HEK293 (cell line): ENCODE data around the gene CLIC5.

Experiments
- SALL2 ChIP-seq: fragments of 450-650 bp; formaldehyde crosslinking; IDR thresholded peaks from 2 replicates; pipeline ENCODE4 v1.5.0; 2017; ENCODE audit warnings: missing biosample characterization, mild to moderate bottlenecking, missing genetic modification characterization, borderline replicate concordance
- TCF7L2 ChIP-seq: IDR thresholded peaks from 2 replicates; pipeline ENCODE4 v1.6.1; 2011; ENCODE audit warnings: low read depth, mild to moderate bottlenecking, inconsistent platforms, low read length, moderate library complexity, borderline replicate concordance
- TRIM28 ChIP-seq: IDR thresholded peaks from 2 replicates; pipeline ENCODE4 v1.6.1; 2011; ENCODE audit warnings: low read length, control low read depth, borderline replicate concordance
- YY1 ChIP-seq: fragments of 450-650 bp; formaldehyde crosslinking; IDR thresholded peaks from 2 replicates; pipeline ENCODE4 v1.5.1; 2018; ENCODE audit warnings: missing biosample characterization, missing genetic modification characterization
- ZNF514 ChIP-seq: fragments of 450-650 bp; formaldehyde crosslinking; IDR thresholded peaks from 2 replicates; pipeline ENCODE4 v1.5.1; 2016; ENCODE audit warnings: missing biosample characterization, missing genetic modification characterization
- ZNF768 ChIP-seq: fragments of 450-650 bp; formaldehyde crosslinking; IDR thresholded peaks from 2 replicates; pipeline ENCODE4 v1.5.1; 2018; ENCODE audit warnings: missing biosample characterization, mild to moderate bottlenecking, missing genetic modification characterization
- TF ChIP-seq, protein P1 (sequence below): fragments of 450-650 bp; formaldehyde crosslinking; IDR thresholded peaks from 2 replicates; pipeline ENCODE4 v1.5.1; 2016; ENCODE audit warnings: missing biosample characterization, missing genetic modification characterization
- TF ChIP-seq, protein P2 (sequence below): fragments of 450-650 bp; formaldehyde crosslinking; IDR thresholded peaks from 2 replicates; pipeline ENCODE4 v1.5.1; 2016; ENCODE audit warnings: missing biosample characterization, missing genetic modification characterization

DNA sequence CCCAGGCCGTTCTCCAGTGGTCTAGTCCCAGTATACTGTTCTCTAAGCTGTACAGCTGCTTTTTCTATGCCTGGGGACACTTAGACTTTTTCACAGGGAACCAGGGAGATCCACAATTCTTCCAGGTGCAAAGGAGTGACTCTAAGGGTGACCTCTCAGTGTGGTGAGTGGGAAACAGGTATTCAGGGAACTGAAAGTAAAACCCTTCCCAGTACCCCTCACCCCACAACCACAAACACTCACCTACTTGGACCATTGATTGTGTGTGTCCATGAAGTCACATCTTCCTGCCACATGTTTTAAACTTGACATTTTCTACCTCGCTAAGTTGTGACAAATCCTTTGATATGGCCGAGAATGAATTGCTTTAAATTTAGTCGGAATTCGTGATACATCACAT is 183.6 kb downstream of the CLIC5 start:
- TF ChIP-seq, protein P1, sequence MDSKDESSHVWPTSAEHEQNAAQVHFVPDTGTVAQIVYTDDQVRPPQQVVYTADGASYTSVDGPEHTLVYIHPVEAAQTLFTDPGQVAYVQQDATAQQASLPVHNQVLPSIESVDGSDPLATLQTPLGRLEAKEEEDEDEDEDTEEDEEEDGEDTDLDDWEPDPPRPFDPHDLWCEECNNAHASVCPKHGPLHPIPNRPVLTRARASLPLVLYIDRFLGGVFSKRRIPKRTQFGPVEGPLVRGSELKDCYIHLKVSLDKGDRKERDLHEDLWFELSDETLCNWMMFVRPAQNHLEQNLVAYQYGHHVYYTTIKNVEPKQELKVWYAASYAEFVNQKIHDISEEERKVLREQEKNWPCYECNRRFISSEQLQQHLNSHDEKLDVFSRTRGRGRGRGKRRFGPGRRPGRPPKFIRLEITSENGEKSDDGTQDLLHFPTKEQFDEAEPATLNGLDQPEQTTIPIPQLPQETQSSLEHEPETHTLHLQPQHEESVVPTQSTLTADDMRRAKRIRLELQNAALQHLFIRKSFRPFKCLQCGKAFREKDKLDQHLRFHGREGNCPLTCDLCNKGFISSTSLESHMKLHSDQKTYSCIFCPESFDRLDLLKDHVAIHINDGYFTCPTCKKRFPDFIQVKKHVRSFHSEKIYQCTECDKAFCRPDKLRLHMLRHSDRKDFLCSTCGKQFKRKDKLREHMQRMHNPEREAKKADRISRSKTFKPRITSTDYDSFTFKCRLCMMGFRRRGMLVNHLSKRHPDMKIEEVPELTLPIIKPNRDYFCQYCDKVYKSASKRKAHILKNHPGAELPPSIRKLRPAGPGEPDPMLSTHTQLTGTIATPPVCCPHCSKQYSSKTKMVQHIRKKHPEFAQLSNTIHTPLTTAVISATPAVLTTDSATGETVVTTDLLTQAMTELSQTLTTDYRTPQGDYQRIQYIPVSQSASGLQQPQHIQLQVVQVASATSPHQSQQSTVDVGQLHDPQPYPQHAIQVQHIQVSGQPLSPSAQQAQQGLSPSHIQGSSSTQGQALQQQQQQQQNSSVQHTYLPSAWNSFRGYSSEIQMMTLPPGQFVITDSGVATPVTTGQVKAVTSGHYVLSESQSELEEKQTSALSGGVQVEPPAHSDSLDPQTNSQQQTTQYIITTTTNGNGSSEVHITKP (tag by site-specific recombination): no peak
- TF ChIP-seq YY1 (no peak), SALL2 (no peak), ZNF514 (tag by site-specific recombination) (no peak), TCF7L2 (no peak), ZNF768 (tag by site-specific recombination) (no peak), TRIM28 (no peak)
- TF ChIP-seq, protein P2, sequence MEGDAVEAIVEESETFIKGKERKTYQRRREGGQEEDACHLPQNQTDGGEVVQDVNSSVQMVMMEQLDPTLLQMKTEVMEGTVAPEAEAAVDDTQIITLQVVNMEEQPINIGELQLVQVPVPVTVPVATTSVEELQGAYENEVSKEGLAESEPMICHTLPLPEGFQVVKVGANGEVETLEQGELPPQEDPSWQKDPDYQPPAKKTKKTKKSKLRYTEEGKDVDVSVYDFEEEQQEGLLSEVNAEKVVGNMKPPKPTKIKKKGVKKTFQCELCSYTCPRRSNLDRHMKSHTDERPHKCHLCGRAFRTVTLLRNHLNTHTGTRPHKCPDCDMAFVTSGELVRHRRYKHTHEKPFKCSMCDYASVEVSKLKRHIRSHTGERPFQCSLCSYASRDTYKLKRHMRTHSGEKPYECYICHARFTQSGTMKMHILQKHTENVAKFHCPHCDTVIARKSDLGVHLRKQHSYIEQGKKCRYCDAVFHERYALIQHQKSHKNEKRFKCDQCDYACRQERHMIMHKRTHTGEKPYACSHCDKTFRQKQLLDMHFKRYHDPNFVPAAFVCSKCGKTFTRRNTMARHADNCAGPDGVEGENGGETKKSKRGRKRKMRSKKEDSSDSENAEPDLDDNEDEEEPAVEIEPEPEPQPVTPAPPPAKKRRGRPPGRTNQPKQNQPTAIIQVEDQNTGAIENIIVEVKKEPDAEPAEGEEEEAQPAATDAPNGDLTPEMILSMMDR (tag by site-specific recombination): no peak
